HL-60 (cell line): ENCODE results near the gene DOCK6.

Experiments used
- CTCF ChIP-seq: IDR thresholded peaks from one replicate; pipeline ENCODE4 v1.5.1; 2011; ENCODE audit warnings: low read length, control low read depth, inconsistent platforms; ENCODE audit not compliant: insufficient read depth
- GABPA ChIP-seq: IDR thresholded peaks from 2 replicates; pipeline ENCODE4 v1.6.1; 2012; ENCODE audit warnings: low read depth
- POLR2AphosphoS5 ChIP-seq: IDR thresholded peaks from 2 replicates; pipeline ENCODE4 v1.6.1; 2012; ENCODE audit warnings: low read depth
- REST ChIP-seq: IDR thresholded peaks from 2 replicates; pipeline ENCODE4 v1.6.1; 2012; ENCODE audit warnings: low read depth; ENCODE audit not compliant: insufficient replicate concordance
- SPI1 ChIP-seq: IDR thresholded peaks from 2 replicates; pipeline ENCODE4 v1.6.1; 2012; ENCODE audit warnings: low read depth, mild to moderate bottlenecking, borderline replicate concordance

GRCh38 chr19:11225172-11225571 is 37.2 kb downstream of the DOCK6 start:
- TF ChIP-seq CTCF: no peak
- no peak for TF ChIP-seq POLR2AphosphoS5
- no peak for TF ChIP-seq GABPA
- TF ChIP-seq SPI1: no peak
- TF ChIP-seq REST: no peak
